OCI-LY7 (cell line): Measurements from ENCODE around the gene MYCN.

Source experiments
- CTCF ChIP-seq: fragments of 200-600 bp; sonication (generic); conservative IDR thresholded peaks from 2 replicates; pipeline ENCODE4 v1.5.1; 2014; ENCODE audit warnings: mild to moderate bottlenecking, antibody characterized with exemption, low read length, moderate library complexity, mixed read lengths
- EZH2phosphoT487 ChIP-seq: fragments of 200-600 bp; sonication (generic); IDR thresholded peaks from 2 replicates; pipeline ENCODE4 v1.6.1; 2018; ENCODE audit warnings: low read depth, borderline replicate concordance, mild to moderate bottlenecking, mixed run types, antibody characterized with exemption, low read length, moderate library complexity, mixed read lengths

- TF ChIP-seq CTCF (no peak), EZH2phosphoT487 (no peak)
Measured at GRCh38 chr2:15934291-15934945, 5.9 kb upstream of the MYCN start.
